Right lobe of liver (tissue), 4 donors: ENCODE results near the gene DEPDC5.

Source experiments
- POLR2A ChIP-seq: fragments of 450-650 bp; IDR thresholded peaks from one replicate; pipeline ENCODE4 v1.6.1; 2017; ENCODE audit warnings: antibody characterized with exemption, mild to moderate bottlenecking
- TF ChIP-seq, protein P1 (sequence below), 4 donors: fragments of 200-600 bp in 3 of 4; fragments of 450-650 bp in 1 of 4; IDR thresholded peaks; one replicate each; pipeline versions ENCODE4 v1.5.1 to v1.8.0; 2016 to 2022; ENCODE audit warnings: antibody characterized with exemption in 4 of 4, mild to moderate bottlenecking in 2 of 4
- donor health status: DM: no; HTN: no; CAD: no.
- donor health status: DM: no; HTN: no; CAD: no.
- donor health status: DM: no; HTN: yes; CAD: no.

DNA sequence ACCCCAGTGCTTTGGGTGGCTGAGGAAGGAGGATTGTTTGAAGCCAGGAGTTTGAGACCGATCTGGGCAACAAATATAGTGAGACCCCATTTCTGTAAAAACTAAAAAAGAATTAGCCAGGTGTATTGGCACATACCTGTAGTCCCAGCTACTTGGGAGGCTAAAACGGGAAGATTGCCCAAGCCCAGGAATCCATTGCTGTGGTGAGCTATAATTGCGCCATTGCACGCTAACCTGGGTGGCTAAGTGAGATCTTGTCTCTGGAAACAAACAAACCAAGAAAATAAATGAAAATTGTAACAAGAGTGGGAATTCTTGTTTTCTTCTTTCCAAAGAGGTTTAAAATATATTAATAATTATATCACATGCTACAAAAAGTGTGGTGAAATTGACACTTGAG lies 52.9 kb downstream of the DEPDC5 start:
- no peak for TF ChIP-seq POLR2A
- TF ChIP-seq, protein P1, sequence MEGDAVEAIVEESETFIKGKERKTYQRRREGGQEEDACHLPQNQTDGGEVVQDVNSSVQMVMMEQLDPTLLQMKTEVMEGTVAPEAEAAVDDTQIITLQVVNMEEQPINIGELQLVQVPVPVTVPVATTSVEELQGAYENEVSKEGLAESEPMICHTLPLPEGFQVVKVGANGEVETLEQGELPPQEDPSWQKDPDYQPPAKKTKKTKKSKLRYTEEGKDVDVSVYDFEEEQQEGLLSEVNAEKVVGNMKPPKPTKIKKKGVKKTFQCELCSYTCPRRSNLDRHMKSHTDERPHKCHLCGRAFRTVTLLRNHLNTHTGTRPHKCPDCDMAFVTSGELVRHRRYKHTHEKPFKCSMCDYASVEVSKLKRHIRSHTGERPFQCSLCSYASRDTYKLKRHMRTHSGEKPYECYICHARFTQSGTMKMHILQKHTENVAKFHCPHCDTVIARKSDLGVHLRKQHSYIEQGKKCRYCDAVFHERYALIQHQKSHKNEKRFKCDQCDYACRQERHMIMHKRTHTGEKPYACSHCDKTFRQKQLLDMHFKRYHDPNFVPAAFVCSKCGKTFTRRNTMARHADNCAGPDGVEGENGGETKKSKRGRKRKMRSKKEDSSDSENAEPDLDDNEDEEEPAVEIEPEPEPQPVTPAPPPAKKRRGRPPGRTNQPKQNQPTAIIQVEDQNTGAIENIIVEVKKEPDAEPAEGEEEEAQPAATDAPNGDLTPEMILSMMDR (IDR thresholded peaks at IDR 0.05) = no peak
